K562 (cell line): ENCODE measurements around the gene KMT2A. TPM values are rescaled to one million over a fixed set of nuclear protein-coding genes. Genes with fewer than 3 reads are reported as not detected.
A peak's percentile ranks its signal among the peaks of the same experiment; 100 is the strongest.

Experiments
- BRCA1 ChIP-seq, 2 experiments: fragments of 450-650 bp in 1 of 2; sonication (generic) in 1 of 2; formaldehyde crosslinking in 1 of 2; IDR thresholded peaks; 2 replicates each; pipeline versions ENCODE4 v1.5.0 to v1.6.1; 2017 to 2020; ENCODE audit warnings: mild to moderate bottlenecking in 1 of 2, missing genetic modification reagents in 1 of 2
- CREB3L1 ChIP-seq: fragments of 450-650 bp; IDR thresholded peaks from 2 replicates; pipeline ENCODE4 v1.6.1; 2014; ENCODE audit warnings: low read depth, mild to moderate bottlenecking, moderate library complexity, borderline replicate concordance
- FOXO4 ChIP-seq: fragments of 450-650 bp; formaldehyde crosslinking; IDR thresholded peaks from 2 replicates; pipeline ENCODE4 v1.4.0; 2020; ENCODE audit warnings: mild to moderate bottlenecking, moderate library complexity
- GABPB1 ChIP-seq: sonication (generic); formaldehyde crosslinking; IDR thresholded peaks from 2 replicates; pipeline ENCODE4 v1.8.0; 2022; ENCODE audit warnings: mild to moderate bottlenecking, missing genetic modification reagents
- HEY1 ChIP-seq: fragments of 250-450 bp; sonication (Bioruptor Pico); IDR thresholded peaks from 2 replicates; pipeline ENCODE4 v1.5.0; 2020; ENCODE audit warnings: mild to moderate bottlenecking, moderate library complexity, borderline replicate concordance
- HMGXB4 ChIP-seq: sonication (generic); formaldehyde crosslinking; IDR thresholded peaks from 2 replicates; pipeline ENCODE4 v1.8.1; 2023; ENCODE audit warnings: mild to moderate bottlenecking, missing genetic modification reagents
- POLR3G ChIP-seq: IDR thresholded peaks from 2 replicates; pipeline ENCODE4 v1.6.1; 2011; ENCODE audit not compliant: insufficient read length, insufficient replicate concordance; ENCODE audit errors: extremely low read depth
- TCF7 ChIP-seq: sonication (generic); IDR thresholded peaks from 2 replicates; pipeline ENCODE4 v1.6.1; 2016; ENCODE audit warnings: antibody characterized with exemption, borderline replicate concordance
- TRIM24 ChIP-seq, 2 experiments: fragments of 450-650 bp; IDR thresholded peaks; 2 replicates each; pipeline ENCODE4 v1.6.1; 2016
- ZBTB1 ChIP-seq: sonication (generic); formaldehyde crosslinking; IDR thresholded peaks from 2 replicates; pipeline ENCODE4 v1.8.1; 2023; ENCODE audit warnings: missing genetic modification reagents, low read depth, mild to moderate bottlenecking, borderline replicate concordance
- ZNF398 ChIP-seq: fragments of 250-450 bp; sonication (Bioruptor Pico); IDR thresholded peaks from 2 replicates; pipeline ENCODE4 v1.8.0; 2021; ENCODE audit warnings: moderate library complexity, mild to moderate bottlenecking, inconsistent platforms
- polyA plus RNA-seq, 8 experiments: library from polyadenylated mRNA; depleted of rRNA in 4 of 8; stranded (reverse) in 5 of 8; unstranded in 3 of 8; fragments of >200 nt; fragmentation: Nextera tagmentation in 2 of 8; fragmentation: Illumina TruSeq in 1 of 8; extraction: Ambion mirVana in 2 of 8; extraction: Trizol in 1 of 8; gene quantifications; 2 replicates each; pipeline versions ENCODE4 v1.2.1 to v1.2.3, GENCODE V29; 2011 to 2014; ENCODE audit warnings: inconsistent platforms in 1 of 8, missing spikeins in 1 of 8
- total RNA-seq, 7 experiments: library from RNA; depleted of rRNA in 6 of 7; stranded (reverse); fragments of >200 nt in 6 of 7; fragmentation: Illumina TruSeq in 2 of 7; extraction: Trizol in 2 of 7; gene quantifications; 2 replicates each; pipeline versions ENCODE4 v1.2.1 to v1.2.3, GENCODE V29; 2011 to 2021; ENCODE audit warnings: low replicate concordance in 1 of 7
- TF ChIP-seq, protein P1 (sequence below): sonication (generic); formaldehyde crosslinking; IDR thresholded peaks from 2 replicates; pipeline ENCODE4 v1.8.0; 2022; ENCODE audit warnings: mild to moderate bottlenecking, missing genetic modification reagents
- TF ChIP-seq, protein P2 (sequence below): fragments of 200-800 bp; sonication (Bioruptor generic); IDR thresholded peaks from 2 replicates; pipeline ENCODE4 v1.6.1; 2017; ENCODE audit warnings: missing genetic modification characterization, missing compliant biosample characterization

KMT2A gene
- total and polyA plus RNA-seq, 9 of the 15 experiments (the other 6 are each of a cell fraction or from before 2014, with no cell fraction given) = 9.6 to 59.9 (median 32.6) TPM

- TF ChIP-seq HMGXB4 (CRISPR knock-in tag) (no peak; the same call in 1 of the 2 replicates), CREB3L1 (0 out of 2 replicates have a peak, but pooled peaks have one; percentile 56), FOXO4 (CRISPR knock-in tag) (no peak), TCF7 (no peak), TRIM24 (IDR thresholded peaks at IDR 0.05) (no peak), BRCA1 (IDR thresholded peaks at IDR 0.05) (no peak), BRCA1 (CRISPR knock-in tag; IDR thresholded peaks at IDR 0.05) (no peak), POLR3G (no peak), ZBTB1 (CRISPR knock-in tag) (peak; percentile 67; the same call in 1 of the 2 replicates), HEY1 (CRISPR knock-in tag) (no peak), GABPB1 (CRISPR knock-in tag) (peak; percentile 43; the same call in 1 of the 2 replicates), ZNF398 (no peak)
- TF ChIP-seq, protein P1, sequence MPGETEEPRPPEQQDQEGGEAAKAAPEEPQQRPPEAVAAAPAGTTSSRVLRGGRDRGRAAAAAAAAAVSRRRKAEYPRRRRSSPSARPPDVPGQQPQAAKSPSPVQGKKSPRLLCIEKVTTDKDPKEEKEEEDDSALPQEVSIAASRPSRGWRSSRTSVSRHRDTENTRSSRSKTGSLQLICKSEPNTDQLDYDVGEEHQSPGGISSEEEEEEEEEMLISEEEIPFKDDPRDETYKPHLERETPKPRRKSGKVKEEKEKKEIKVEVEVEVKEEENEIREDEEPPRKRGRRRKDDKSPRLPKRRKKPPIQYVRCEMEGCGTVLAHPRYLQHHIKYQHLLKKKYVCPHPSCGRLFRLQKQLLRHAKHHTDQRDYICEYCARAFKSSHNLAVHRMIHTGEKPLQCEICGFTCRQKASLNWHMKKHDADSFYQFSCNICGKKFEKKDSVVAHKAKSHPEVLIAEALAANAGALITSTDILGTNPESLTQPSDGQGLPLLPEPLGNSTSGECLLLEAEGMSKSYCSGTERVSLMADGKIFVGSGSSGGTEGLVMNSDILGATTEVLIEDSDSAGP = no peak; the same call in 1 of the 2 replicates
- TF ChIP-seq, protein P2, sequence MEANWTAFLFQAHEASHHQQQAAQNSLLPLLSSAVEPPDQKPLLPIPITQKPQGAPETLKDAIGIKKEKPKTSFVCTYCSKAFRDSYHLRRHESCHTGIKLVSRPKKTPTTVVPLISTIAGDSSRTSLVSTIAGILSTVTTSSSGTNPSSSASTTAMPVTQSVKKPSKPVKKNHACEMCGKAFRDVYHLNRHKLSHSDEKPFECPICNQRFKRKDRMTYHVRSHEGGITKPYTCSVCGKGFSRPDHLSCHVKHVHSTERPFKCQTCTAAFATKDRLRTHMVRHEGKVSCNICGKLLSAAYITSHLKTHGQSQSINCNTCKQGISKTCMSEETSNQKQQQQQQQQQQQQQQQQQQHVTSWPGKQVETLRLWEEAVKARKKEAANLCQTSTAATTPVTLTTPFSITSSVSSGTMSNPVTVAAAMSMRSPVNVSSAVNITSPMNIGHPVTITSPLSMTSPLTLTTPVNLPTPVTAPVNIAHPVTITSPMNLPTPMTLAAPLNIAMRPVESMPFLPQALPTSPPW (CRISPR knock-in tag) = peak; percentile 84
Measured at GRCh38 chr11:118530683-118531596, 94.6 kb downstream of the KMT2A start, which contains the start of gene TMEM25 (continued).
